ENCODE results near the gene OCSTAMP.

DNA sequence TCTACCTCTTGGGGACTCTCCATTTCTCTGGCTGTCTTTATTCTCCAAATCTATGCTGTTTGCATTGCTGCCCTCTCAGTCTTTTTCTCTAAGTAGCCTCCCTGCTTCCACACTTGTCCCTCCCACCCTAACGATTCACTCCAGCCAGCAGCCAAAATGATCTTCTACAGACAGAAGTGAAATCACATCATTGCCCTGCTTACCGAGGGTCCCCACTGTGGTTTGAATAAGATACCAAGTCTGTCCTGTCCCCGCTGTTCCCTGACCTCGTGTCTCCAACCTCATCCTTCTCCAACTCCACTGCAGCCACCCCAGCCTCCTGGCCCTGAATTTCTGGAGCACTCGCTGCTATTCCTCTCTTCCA is 11.5 kb upstream of the OCSTAMP start:
- TF ChIP-seq, protein P1, sequence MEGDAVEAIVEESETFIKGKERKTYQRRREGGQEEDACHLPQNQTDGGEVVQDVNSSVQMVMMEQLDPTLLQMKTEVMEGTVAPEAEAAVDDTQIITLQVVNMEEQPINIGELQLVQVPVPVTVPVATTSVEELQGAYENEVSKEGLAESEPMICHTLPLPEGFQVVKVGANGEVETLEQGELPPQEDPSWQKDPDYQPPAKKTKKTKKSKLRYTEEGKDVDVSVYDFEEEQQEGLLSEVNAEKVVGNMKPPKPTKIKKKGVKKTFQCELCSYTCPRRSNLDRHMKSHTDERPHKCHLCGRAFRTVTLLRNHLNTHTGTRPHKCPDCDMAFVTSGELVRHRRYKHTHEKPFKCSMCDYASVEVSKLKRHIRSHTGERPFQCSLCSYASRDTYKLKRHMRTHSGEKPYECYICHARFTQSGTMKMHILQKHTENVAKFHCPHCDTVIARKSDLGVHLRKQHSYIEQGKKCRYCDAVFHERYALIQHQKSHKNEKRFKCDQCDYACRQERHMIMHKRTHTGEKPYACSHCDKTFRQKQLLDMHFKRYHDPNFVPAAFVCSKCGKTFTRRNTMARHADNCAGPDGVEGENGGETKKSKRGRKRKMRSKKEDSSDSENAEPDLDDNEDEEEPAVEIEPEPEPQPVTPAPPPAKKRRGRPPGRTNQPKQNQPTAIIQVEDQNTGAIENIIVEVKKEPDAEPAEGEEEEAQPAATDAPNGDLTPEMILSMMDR (IDR thresholded peaks at IDR 0.05; ENCODE audit: low read depth, low read length) = no peak
- no peak for TF ChIP-seq EZH2phosphoT487 (IDR thresholded peaks at IDR 0.05; ENCODE audit: low read depth)
